Duodenal mucosa (tissue), 2 donors: ENCODE results near the gene SCN1B.

Experiments used
- H3K27ac ChIP-seq: one replicate; pipeline ENCODE4 v1.7.0; 2013; ENCODE audit warnings: low read depth, low read length
- H3K27me3 ChIP-seq, 2 donors: one replicate each; pipeline ENCODE4 v1.7.0; 2013; ENCODE audit warnings: low read length in 2 of 2, control low read depth in 1 of 2; ENCODE audit not compliant: insufficient read depth in 2 of 2, control insufficient read depth in 1 of 2
- H3K36me3 ChIP-seq, 2 donors: one replicate each; pipeline ENCODE4 v1.7.0; 2013; ENCODE audit warnings: low read length in 2 of 2, control low read depth in 1 of 2; ENCODE audit not compliant: insufficient read depth in 2 of 2, control insufficient read depth in 1 of 2
- H3K4me1 ChIP-seq, 2 donors: one replicate each; pipeline ENCODE4 v1.7.0; 2013; ENCODE audit warnings: low read length in 2 of 2, control low read depth in 1 of 2; ENCODE audit not compliant: insufficient read depth in 2 of 2, control insufficient read depth in 1 of 2
- H3K4me3 ChIP-seq, 2 donors: one replicate each; pipeline ENCODE4 v1.7.0; 2013; ENCODE audit warnings: low read length in 2 of 2, low read depth in 1 of 2
- H3K9ac ChIP-seq, 2 donors: one replicate each; pipeline ENCODE4 v1.7.0; 2013; ENCODE audit warnings: low read length in 2 of 2, low read depth in 1 of 2
- H3K9me3 ChIP-seq, 2 donors: one replicate each; pipeline ENCODE4 v1.7.0; 2013; ENCODE audit warnings: low read length in 2 of 2, control low read depth in 1 of 2; ENCODE audit not compliant: control insufficient read depth in 1 of 2

Gene SCN1B

GRCh38 chr19:35017507-35017906, 12.8 kb upstream of the SCN1B start:
- no peak overlapping the region for H3K27ac ChIP-seq
- peaks cover 35 to 68% of the 10 kb centered on the region in 2 donors for H3K36me3 ChIP-seq
- H3K4me1 ChIP-seq: peaks cover 7 to 21% of the 10 kb centered on the region in 2 donors

DNA sequence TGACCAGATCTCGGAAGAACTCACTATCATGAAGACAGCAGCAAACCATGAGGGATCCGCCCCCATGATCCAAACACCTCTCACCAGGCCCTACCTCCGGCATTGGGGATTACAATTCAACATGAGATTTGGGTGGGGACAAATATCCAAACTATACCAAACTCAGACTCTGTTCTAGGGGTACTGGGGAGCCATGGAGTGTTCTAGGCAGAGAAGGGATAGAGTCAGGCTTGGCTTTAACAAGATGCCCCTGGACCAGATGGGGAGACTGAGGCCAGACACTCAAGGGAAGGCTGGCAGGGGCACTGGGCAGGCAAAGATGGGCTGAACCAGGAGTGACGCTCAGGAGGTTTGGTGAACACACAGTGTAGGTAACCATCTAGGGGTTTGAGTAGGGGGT, 11.9 kb upstream of the SCN1B start:
- no peak overlapping the region for H3K4me3 ChIP-seq
- peaks cover 2 to 12% of the 10 kb centered on the region in 2 donors for H3K4me1 ChIP-seq
- H3K36me3 ChIP-seq: peaks cover 40 to 74% of the 10 kb centered on the region in 2 donors
- H3K27me3 ChIP-seq: no peaks in the 10 kb centered on the region
- H3K27ac ChIP-seq: no peak overlapping the region
- no peak overlapping the region for H3K9ac ChIP-seq
- no peaks in the 10 kb centered on the region for H3K9me3 ChIP-seq

More at GRCh38 chr19:35017507-35017906, 12.8 kb upstream of the SCN1B start:
- no peak overlapping the region for H3K9ac ChIP-seq
- no peaks in the 10 kb centered on the region for H3K9me3 ChIP-seq
- H3K4me3 ChIP-seq: no peak overlapping the region
- no peaks in the 10 kb centered on the region for H3K27me3 ChIP-seq

- H3K9me3 ChIP-seq: no peaks in the 10 kb centered on the region
- H3K4me3 ChIP-seq: no peak overlapping the region
- H3K36me3 ChIP-seq: peaks cover 47 to 82% of the 10 kb centered on the region in 2 donors
- no peak overlapping the region for H3K9ac ChIP-seq
- H3K27me3 ChIP-seq: no peaks in the 10 kb centered on the region
- H3K4me1 ChIP-seq: peaks cover 0 to 5% of the 10 kb centered on the region in 2 donors
- H3K27ac ChIP-seq: no peak overlapping the region
These were observed 11.1 kb upstream of the SCN1B start for GRCh38 chr19:35019144-35019543.

- Histone ChIP-seq H3K27ac (no peak overlapping the region), H3K4me1 (no peaks in the 10 kb centered on the region), H3K27me3 (no peaks in the 10 kb centered on the region), H3K9me3 (no peaks in the 10 kb centered on the region), H3K4me3 (no peak overlapping the region), H3K36me3 (peaks cover 46 to 86% of the 10 kb centered on the region in 2 donors), H3K9ac (no peak overlapping the region)
These were observed 9.3 kb upstream of the SCN1B start for GRCh38 chr19:35021016-35021415.

- no peaks in the 10 kb centered on the region for H3K9me3 ChIP-seq
- H3K9ac ChIP-seq: no peak overlapping the region
- H3K27me3 ChIP-seq: no peaks in the 10 kb centered on the region
- H3K36me3 ChIP-seq: peaks cover 45 to 88% of the 10 kb centered on the region in 2 donors
- no peak overlapping the region for H3K4me3 ChIP-seq
- no peaks in the 10 kb centered on the region for H3K4me1 ChIP-seq
- H3K27ac ChIP-seq: no peak overlapping the region
These were observed 8.7 kb upstream of the SCN1B start for GRCh38 chr19:35021596-35021995.

DNA sequence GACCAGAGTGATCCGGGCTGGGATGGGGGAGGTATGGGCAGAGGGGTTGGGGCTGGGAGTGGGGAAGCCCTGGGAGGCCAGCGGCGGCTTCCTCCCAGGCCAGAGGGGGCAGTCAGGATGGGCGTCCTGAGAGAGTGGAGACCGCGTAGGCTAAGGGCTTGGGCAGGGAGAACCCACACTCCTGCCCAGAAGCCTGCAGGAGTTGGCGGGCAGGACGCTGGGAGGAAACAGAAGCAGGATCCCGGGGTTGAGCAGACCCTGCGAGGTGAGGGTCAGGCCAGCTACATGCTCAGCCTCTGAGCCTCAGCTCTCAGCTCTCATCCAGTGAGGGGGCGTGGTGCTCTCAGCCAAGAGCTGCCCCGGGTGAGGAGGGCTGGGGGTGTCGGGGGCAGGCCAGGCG, 7.8 kb upstream of the SCN1B start:
- Histone ChIP-seq H3K4me3 (no peak overlapping the region), H3K27ac (no peak overlapping the region), H3K4me1 (no peaks in the 10 kb centered on the region), H3K36me3 (peaks cover 48 to 90% of the 10 kb centered on the region in 2 donors), H3K9ac (no peak overlapping the region), H3K9me3 (no peaks in the 10 kb centered on the region), H3K27me3 (no peaks in the 10 kb centered on the region)

GRCh38 chr19:35023428-35023827, 6.8 kb upstream of the SCN1B start:
- Histone ChIP-seq H3K9ac (no peak overlapping the region), H3K36me3 (peaks cover 49 to 89% of the 10 kb centered on the region in 2 donors), H3K4me1 (no peaks in the 10 kb centered on the region), H3K9me3 (no peaks in the 10 kb centered on the region), H3K27ac (no peak overlapping the region), H3K27me3 (no peaks in the 10 kb centered on the region), H3K4me3 (no peak overlapping the region)

GRCh38 chr19:35024095-35024494, 6.2 kb upstream of the SCN1B start:
- Histone ChIP-seq H3K36me3 (peaks cover 44 to 82% of the 10 kb centered on the region in 2 donors), H3K27ac (no peak overlapping the region), H3K4me3 (no peak overlapping the region), H3K27me3 (no peaks in the 10 kb centered on the region), H3K9me3 (no peaks in the 10 kb centered on the region), H3K4me1 (no peaks in the 10 kb centered on the region), H3K9ac (no peak overlapping the region)

- peaks cover 36 to 63% of the 10 kb centered on the region in 2 donors for H3K36me3 ChIP-seq
- no peaks in the 10 kb centered on the region for H3K27me3 ChIP-seq
- H3K9me3 ChIP-seq: no peaks in the 10 kb centered on the region
- no peak overlapping the region for H3K9ac ChIP-seq
- H3K4me3 ChIP-seq: no peak overlapping the region
- H3K4me1 ChIP-seq: peaks cover 3 to 5% of the 10 kb centered on the region in 2 donors
- H3K27ac ChIP-seq: no peak overlapping the region
These were observed 4.3 kb upstream of the SCN1B start for GRCh38 chr19:35025969-35026368.

DNA sequence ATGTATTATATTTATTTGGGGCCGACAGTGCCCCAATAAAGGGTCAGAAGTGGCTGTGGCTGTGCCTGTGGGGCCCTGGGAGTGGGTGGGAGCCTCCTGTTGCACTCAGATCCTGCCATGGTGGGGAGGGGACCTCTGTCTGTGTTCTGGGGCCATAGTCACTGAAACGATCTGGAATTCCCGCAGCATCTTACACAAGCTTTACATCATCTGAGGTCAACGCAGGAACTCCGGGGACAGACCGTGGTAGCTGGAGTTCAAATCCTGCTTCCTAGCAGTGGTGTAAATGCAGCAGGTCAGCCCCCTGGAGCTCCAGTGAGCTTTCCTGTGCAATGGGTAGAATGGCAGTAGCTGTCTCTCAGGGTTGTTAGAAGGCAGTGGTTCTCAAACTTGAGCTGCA, 3.9 kb upstream of the SCN1B start:
- peaks cover 3 to 5% of the 10 kb centered on the region in 2 donors for H3K4me1 ChIP-seq
- H3K4me3 ChIP-seq: no peak overlapping the region
- no peak overlapping the region for H3K9ac ChIP-seq
- no peak overlapping the region for H3K27ac ChIP-seq
- H3K27me3 ChIP-seq: peaks cover 2 to 4% of the 10 kb centered on the region in 2 donors
- H3K36me3 ChIP-seq: peaks cover 32 to 59% of the 10 kb centered on the region in 2 donors
- no peaks in the 10 kb centered on the region for H3K9me3 ChIP-seq

GRCh38 chr19:35027009-35027408, 3.3 kb upstream of the SCN1B start:
- peaks cover 7 to 8% of the 10 kb centered on the region in 2 donors for H3K27me3 ChIP-seq
- H3K9me3 ChIP-seq: no peaks in the 10 kb centered on the region
- H3K27ac ChIP-seq: no peak overlapping the region
- peaks cover 28 to 53% of the 10 kb centered on the region in 2 donors for H3K36me3 ChIP-seq
- H3K9ac ChIP-seq: no peak overlapping the region
- no peak overlapping the region for H3K4me3 ChIP-seq
- H3K4me1 ChIP-seq: peaks cover 3 to 5% of the 10 kb centered on the region in 2 donors
